Vagina (tissue), 2 donors: ENCODE measurements around the gene LRMDA.

Source experiments
- POLR2A ChIP-seq, 2 donors: fragments of 450-650 bp; IDR thresholded peaks; one replicate each; pipeline ENCODE4 v1.6.1; 2017; ENCODE audit warnings: antibody characterized with exemption in 2 of 2, mild to moderate bottlenecking in 2 of 2, moderate library complexity in 2 of 2
- TF ChIP-seq, protein P1 (sequence below), 3 experiments: fragments of 450-650 bp in 2 of 3; fragments of 200-600 bp in 1 of 3; sonication (generic) in 1 of 3; IDR thresholded peaks; one replicate each; pipeline ENCODE4 v1.5.1; 2017 to 2019; ENCODE audit warnings: antibody characterized with exemption in 3 of 3, mild to moderate bottlenecking in 2 of 3, moderate library complexity in 2 of 3

DNA sequence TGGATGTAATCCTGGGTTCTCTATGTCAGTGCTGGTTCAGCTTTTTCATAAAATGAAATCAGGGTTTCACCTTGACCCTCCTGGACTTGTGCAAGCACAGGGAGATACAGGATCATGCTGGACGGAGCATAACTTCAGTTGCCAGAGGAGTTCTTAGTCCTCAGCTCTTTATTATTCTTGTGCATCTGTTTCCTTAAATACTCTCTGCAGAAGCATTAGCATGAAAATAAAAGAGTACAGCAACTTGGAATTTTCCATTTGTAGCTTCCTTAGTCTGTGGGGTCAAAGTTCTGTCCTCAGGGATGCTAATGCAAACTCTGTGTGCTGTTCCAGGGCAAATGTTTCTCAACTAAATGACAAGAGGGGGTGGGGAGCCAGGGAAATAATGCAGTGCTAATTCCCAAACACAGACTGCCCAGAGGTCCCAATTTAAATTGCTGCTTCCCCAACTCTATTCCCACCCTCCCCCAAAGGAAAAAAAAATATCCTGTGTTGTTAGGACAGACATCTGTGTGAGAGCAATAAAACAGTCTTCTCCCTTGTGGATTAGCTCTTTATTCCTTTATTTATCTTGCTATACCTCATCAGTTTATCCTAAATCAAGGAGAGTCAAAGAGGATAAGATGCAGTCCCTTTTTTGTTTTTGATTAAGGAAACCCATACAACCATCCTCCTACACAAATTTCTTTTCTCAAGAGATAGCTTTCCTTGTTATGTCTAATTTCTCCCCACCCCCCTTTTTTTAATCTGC, 905.0 kb downstream of the LRMDA start:
- TF ChIP-seq, protein P1, sequence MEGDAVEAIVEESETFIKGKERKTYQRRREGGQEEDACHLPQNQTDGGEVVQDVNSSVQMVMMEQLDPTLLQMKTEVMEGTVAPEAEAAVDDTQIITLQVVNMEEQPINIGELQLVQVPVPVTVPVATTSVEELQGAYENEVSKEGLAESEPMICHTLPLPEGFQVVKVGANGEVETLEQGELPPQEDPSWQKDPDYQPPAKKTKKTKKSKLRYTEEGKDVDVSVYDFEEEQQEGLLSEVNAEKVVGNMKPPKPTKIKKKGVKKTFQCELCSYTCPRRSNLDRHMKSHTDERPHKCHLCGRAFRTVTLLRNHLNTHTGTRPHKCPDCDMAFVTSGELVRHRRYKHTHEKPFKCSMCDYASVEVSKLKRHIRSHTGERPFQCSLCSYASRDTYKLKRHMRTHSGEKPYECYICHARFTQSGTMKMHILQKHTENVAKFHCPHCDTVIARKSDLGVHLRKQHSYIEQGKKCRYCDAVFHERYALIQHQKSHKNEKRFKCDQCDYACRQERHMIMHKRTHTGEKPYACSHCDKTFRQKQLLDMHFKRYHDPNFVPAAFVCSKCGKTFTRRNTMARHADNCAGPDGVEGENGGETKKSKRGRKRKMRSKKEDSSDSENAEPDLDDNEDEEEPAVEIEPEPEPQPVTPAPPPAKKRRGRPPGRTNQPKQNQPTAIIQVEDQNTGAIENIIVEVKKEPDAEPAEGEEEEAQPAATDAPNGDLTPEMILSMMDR (IDR thresholded peaks at IDR 0.05), result no peak
- TF ChIP-seq POLR2A (IDR thresholded peaks at IDR 0.05), result no peak
